CD4-positive, alpha-beta T cell treated with Interleukin-1 beta for 1 hour (primary cell): ENCODE measurements around the gene KCNIP3.

ENCODE experiments used
- DNase-seq, 2 donors: peaks; one replicate each; pipeline ENCODE4 v3.0.0-alpha.2; 2020 to 2022

The KCNIP3 gene

GRCh38 chr2:95275151-95275515 lies 22.0 kb upstream of the KCNIP3 start:
- no peak for DNase-seq

GRCh38 chr2:95275601-95276243 lies 21.4 kb upstream of the KCNIP3 start:
- no peak for DNase-seq

GRCh38 chr2:95276244-95276887 lies 20.8 kb upstream of the KCNIP3 start:
- DNase-seq: no peak

GRCh38 chr2:95276888-95277245 lies 20.3 kb upstream of the KCNIP3 start:
- no peak for DNase-seq

- no peak for DNase-seq
These were observed 19.8 kb upstream of the KCNIP3 start for GRCh38 chr2:95277246-95277906.

- no peak for DNase-seq
These were observed 19.1 kb upstream of the KCNIP3 start for GRCh38 chr2:95278051-95278471.

GRCh38 chr2:95278637-95279225 lies 18.4 kb upstream of the KCNIP3 start:
- no peak for DNase-seq

- DNase-seq: no peak
These were observed 17.6 kb upstream of the KCNIP3 start for GRCh38 chr2:95279435-95280035.

- no peak for DNase-seq
These were observed 16.1 kb upstream of the KCNIP3 start for GRCh38 chr2:95281071-95281470.

- no peak for DNase-seq
These were observed 15.4 kb upstream of the KCNIP3 start for GRCh38 chr2:95281786-95282185.

GRCh38 chr2:95282458-95282857 lies 14.7 kb upstream of the KCNIP3 start:
- no peak for DNase-seq

GRCh38 chr2:95283562-95283961 lies 13.6 kb upstream of the KCNIP3 start:
- DNase-seq: no peak

- no peak for DNase-seq
These were observed 12.1 kb upstream of the KCNIP3 start for GRCh38 chr2:95284886-95285541.

GRCh38 chr2:95285542-95285932 lies 11.6 kb upstream of the KCNIP3 start:
- no peak for DNase-seq

- no peak for DNase-seq
These were observed 9.8 kb upstream of the KCNIP3 start for GRCh38 chr2:95287336-95287735.

- DNase-seq: no peak
These were observed 9.3 kb upstream of the KCNIP3 start for GRCh38 chr2:95287806-95288205.

- no peak for DNase-seq
These were observed 7.9 kb upstream of the KCNIP3 start for GRCh38 chr2:95289253-95289652.

- DNase-seq: no peak
These were observed 5.9 kb upstream of the KCNIP3 start for GRCh38 chr2:95291222-95291621.

- DNase-seq: no peak
These were observed 4.4 kb upstream of the KCNIP3 start for GRCh38 chr2:95292623-95293260.

- DNase-seq: no peak
These were observed 2.4 kb upstream of the KCNIP3 start for GRCh38 chr2:95294579-95295250.

- DNase-seq: no peak
These were observed 1.8 kb upstream of the KCNIP3 start for GRCh38 chr2:95295376-95295775.

- DNase-seq: no peak
These were observed 1.1 kb upstream of the KCNIP3 start for GRCh38 chr2:95296011-95296410.
